Endodermal cell (in vitro differentiated cells): Measurements from ENCODE around the gene ATP8B1. TPM values are rescaled to one million over a fixed set of nuclear protein-coding genes. Genes with fewer than 3 reads are reported as not detected.

ENCODE experiments used
- DNase-seq: peaks from one replicate; pipeline ENCODE4 v3.0.0-alpha.2; 2017
- H3K27ac ChIP-seq: 2 replicates; pipeline ENCODE4 v1.5.1; 2013; ENCODE audit warnings: mild to moderate bottlenecking, low read depth, low read length, moderate library complexity
- H3K27me3 ChIP-seq: 2 replicates; pipeline ENCODE4 v1.6.1; 2013; ENCODE audit warnings: mild to moderate bottlenecking, low read length, moderate library complexity; ENCODE audit not compliant: insufficient read depth, control insufficient read depth, poor library complexity, severe bottlenecking
- H3K36me3 ChIP-seq: 2 replicates; pipeline ENCODE4 v1.7.0; 2013; ENCODE audit warnings: mild to moderate bottlenecking, low read length, moderate library complexity; ENCODE audit not compliant: control insufficient read depth, insufficient read depth
- H3K4me1 ChIP-seq: one replicate; pipeline ENCODE4 v1.7.0; 2013; ENCODE audit warnings: low read length; ENCODE audit not compliant: control insufficient read depth, insufficient read depth
- H3K4me3 ChIP-seq: 2 replicates; pipeline ENCODE4 v1.5.1; 2013; ENCODE audit warnings: mild to moderate bottlenecking, low read length, moderate library complexity
- H3K9ac ChIP-seq: 2 replicates; pipeline ENCODE4 v1.6.1; 2013; ENCODE audit warnings: mild to moderate bottlenecking, low read length, moderate library complexity; ENCODE audit not compliant: poor library complexity, severe bottlenecking; ENCODE audit errors: extremely low read depth
- H3K9me3 ChIP-seq: 2 replicates; pipeline ENCODE4 v1.6.1; 2013; ENCODE audit warnings: mild to moderate bottlenecking, low read length, moderate library complexity; ENCODE audit not compliant: control insufficient read depth
- H3K27ac Mint-ChIP-seq: 2 replicates; pipeline ENCODE4 v1.8.0; 2020; ENCODE audit warnings: mixed read lengths
- H3K27me3 Mint-ChIP-seq: 2 replicates; pipeline ENCODE4 v1.8.0; 2021; ENCODE audit warnings: mild to moderate bottlenecking, mixed read lengths; ENCODE audit not compliant: insufficient read depth
- H3K36me3 Mint-ChIP-seq: 2 replicates; pipeline ENCODE4 v1.8.0; 2020; ENCODE audit warnings: low read depth, mixed read lengths
- H3K4me1 Mint-ChIP-seq: 2 replicates; pipeline ENCODE4 v1.8.0; 2020; ENCODE audit warnings: mixed read lengths
- H3K4me3 Mint-ChIP-seq: 2 replicates; pipeline ENCODE4 v1.8.0; 2020; ENCODE audit warnings: mild to moderate bottlenecking, moderate library complexity, mixed read lengths
- H3K9me3 Mint-ChIP-seq: 2 replicates; pipeline ENCODE4 v1.8.0; 2020; ENCODE audit warnings: mild to moderate bottlenecking, mixed read lengths
- WGBS, 2 experiments: methylation state at CpG; one replicate each; pipeline versions ENCODE4 v1.1.5 to v1.1.7; 2013; ENCODE audit warnings: missing lambda C conversion rate in 2 of 2, mixed read lengths in 1 of 2; ENCODE audit not compliant: insufficient coverage in 1 of 2, insufficient read length in 1 of 2; 5-methylcytosine and 5-hydroxymethylcytosine counted together
- total RNA-seq, 2 donors: library from RNA; stranded (reverse); fragmentation: NEBNext Ultra II Directional in 1 of 2; extraction: Animal tissue kit (Norgen Biotek cat#: 25700) in 1 of 2; gene quantifications; 2 replicates in 1 of 2; 3 replicates in 1 of 2; pipeline ENCODE4 v1.2.1, GENCODE V29; 2021
- TF ChIP-seq, protein P1 (sequence below): fragments of 200-600 bp; sonication (generic); conservative IDR thresholded peaks from 2 replicates; pipeline ENCODE4 v1.5.0; 2021; ENCODE audit warnings: antibody characterized with exemption, mild to moderate bottlenecking

The ATP8B1 gene
- total RNA-seq, 2 donors from 2014 or later: 1.7 to 13.5 TPM

DNA sequence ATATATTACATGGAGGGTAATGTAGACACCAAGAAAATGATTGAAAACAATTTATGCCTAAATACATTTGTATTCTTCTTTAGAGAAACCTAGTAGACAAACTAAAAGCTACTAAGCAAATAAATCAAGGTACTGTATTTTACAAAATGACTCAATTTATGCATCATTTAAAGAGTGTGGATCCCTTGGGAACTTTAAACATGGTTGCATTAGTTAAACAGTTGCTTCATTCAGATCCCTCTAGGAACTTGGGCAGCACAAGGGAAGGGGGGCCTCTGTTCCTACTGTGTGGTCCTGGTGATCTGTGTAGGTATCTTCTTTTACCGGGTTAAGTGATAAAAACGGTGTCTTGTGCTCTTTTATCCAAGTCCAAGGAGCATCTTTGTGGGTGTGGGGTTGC, 31.5 kb upstream of the ATP8B1 start:
- H3K4me3 Mint-ChIP-seq: no peak overlapping the region
- no peaks in the 10 kb centered on the region for H3K27me3 ChIP-seq
- H3K4me1 ChIP-seq: no peaks in the 10 kb centered on the region
- no peak overlapping the region for H3K27ac Mint-ChIP-seq
- H3K27ac ChIP-seq: no peak overlapping the region
- no peak overlapping the region for H3K9ac ChIP-seq
- DNase-seq: no peak
- peaks cover 5% of the 10 kb centered on the region for H3K4me1 Mint-ChIP-seq
- WGBS, 2 experiments: 92 to 98% methylated on average over 2 of the region's 2 CpGs
- no peaks in the 10 kb centered on the region for H3K36me3 Mint-ChIP-seq
- peaks cover 12% of the 10 kb centered on the region for H3K9me3 Mint-ChIP-seq
- TF ChIP-seq, protein P1, sequence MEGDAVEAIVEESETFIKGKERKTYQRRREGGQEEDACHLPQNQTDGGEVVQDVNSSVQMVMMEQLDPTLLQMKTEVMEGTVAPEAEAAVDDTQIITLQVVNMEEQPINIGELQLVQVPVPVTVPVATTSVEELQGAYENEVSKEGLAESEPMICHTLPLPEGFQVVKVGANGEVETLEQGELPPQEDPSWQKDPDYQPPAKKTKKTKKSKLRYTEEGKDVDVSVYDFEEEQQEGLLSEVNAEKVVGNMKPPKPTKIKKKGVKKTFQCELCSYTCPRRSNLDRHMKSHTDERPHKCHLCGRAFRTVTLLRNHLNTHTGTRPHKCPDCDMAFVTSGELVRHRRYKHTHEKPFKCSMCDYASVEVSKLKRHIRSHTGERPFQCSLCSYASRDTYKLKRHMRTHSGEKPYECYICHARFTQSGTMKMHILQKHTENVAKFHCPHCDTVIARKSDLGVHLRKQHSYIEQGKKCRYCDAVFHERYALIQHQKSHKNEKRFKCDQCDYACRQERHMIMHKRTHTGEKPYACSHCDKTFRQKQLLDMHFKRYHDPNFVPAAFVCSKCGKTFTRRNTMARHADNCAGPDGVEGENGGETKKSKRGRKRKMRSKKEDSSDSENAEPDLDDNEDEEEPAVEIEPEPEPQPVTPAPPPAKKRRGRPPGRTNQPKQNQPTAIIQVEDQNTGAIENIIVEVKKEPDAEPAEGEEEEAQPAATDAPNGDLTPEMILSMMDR: no peak
- peaks cover 6% of the 10 kb centered on the region for H3K9me3 ChIP-seq
- no peak overlapping the region for H3K4me3 ChIP-seq
- no peaks in the 10 kb centered on the region for H3K27me3 Mint-ChIP-seq
- H3K36me3 ChIP-seq: no peaks in the 10 kb centered on the region

DNA sequence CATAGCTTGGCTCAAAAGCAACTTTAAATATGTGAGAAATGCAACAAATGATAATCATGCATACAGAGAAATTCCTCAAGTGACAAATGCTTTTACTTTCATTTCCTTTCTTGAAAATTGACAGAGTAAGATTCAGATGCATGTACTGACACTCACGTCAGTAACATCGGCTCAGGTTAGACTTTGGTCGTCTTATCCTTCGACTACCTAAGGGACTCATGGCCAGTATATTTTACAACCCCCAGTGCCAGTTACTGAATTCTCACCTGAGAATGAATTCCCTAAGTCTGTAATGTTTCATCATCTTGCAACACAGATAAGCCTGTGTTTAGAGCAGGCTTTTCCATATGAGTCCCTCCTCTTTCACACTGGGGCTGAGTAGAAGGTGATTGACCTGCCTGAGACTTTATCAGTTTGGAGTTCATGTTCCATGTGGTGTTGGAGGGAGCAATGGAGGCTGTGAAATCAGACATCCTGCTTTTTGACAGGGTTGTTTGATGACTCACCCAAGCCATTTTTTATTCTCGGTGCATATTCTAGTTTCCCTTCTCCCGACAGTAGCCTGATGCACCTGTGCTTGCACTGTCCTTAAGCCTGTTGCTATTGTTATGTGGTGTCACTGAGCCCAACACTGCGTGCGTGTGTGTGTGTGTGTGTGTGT, 30.5 kb upstream of the ATP8B1 start:
- WGBS, 2 experiments: 84 to 92% methylated on average over 2 to 8 of the region's 8 CpGs
- no peaks in the 10 kb centered on the region for H3K36me3 ChIP-seq
- peaks cover 6% of the 10 kb centered on the region for H3K9me3 ChIP-seq
- no peaks in the 10 kb centered on the region for H3K27me3 ChIP-seq
- TF ChIP-seq, protein P1: no peak
- peaks cover 12% of the 10 kb centered on the region for H3K9me3 Mint-ChIP-seq
- H3K27me3 Mint-ChIP-seq: no peaks in the 10 kb centered on the region
- H3K9ac ChIP-seq: no peak overlapping the region
- H3K27ac Mint-ChIP-seq: no peak overlapping the region
- H3K27ac ChIP-seq: no peak overlapping the region
- H3K4me3 Mint-ChIP-seq: no peak overlapping the region
- peaks cover 5% of the 10 kb centered on the region for H3K4me1 Mint-ChIP-seq
- no peak for DNase-seq
- H3K36me3 Mint-ChIP-seq: no peaks in the 10 kb centered on the region
- no peak overlapping the region for H3K4me3 ChIP-seq
- no peaks in the 10 kb centered on the region for H3K4me1 ChIP-seq

DNA sequence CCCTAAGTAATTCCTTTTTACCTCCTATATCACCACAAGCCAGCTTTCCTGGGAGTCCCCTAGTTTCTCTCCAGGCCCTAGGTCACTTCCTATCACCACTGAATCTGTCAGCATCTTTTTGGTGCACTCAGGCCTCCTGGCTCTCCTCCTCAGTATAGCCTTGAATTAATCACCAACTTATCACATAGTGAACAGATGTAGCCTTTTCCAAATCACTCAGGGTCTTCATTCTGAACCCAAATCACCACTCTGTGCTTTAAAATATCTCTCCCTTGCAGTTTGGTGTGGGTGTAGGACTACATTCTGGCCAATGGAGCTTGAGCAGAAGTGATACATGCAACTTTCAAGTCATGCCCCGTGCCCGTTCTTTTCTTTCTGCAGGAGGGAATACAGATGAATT, 29.6 kb upstream of the ATP8B1 start:
- peaks cover 12% of the 10 kb centered on the region for H3K9me3 Mint-ChIP-seq
- Histone ChIP-seq H3K36me3 (no peaks in the 10 kb centered on the region), H3K27ac (no peak overlapping the region), H3K9ac (no peak overlapping the region), H3K9me3 (peaks cover 6% of the 10 kb centered on the region), H3K27me3 (no peaks in the 10 kb centered on the region), H3K4me1 (no peaks in the 10 kb centered on the region), H3K4me3 (no peak overlapping the region)
- H3K36me3 Mint-ChIP-seq: no peaks in the 10 kb centered on the region
- no peaks in the 10 kb centered on the region for H3K27me3 Mint-ChIP-seq
- no peak overlapping the region for H3K27ac Mint-ChIP-seq
- peaks cover 5% of the 10 kb centered on the region for H3K4me1 Mint-ChIP-seq
- TF ChIP-seq, protein P1: no peak
- 95 to 100% methylated on average over 1 to 2 of the region's 2 CpGs for WGBS, 2 experiments
- no peak overlapping the region for H3K4me3 Mint-ChIP-seq
- DNase-seq: no peak
